Measurements from ENCODE around the gene MET.

- no peak for TF ChIP-seq BCL11A (IDR thresholded peaks at IDR 0.05; ENCODE audit: low read depth in 2 of 2, low read length in 2 of 2)
- TF ChIP-seq CTCF (IDR thresholded peaks at IDR 0.05; ENCODE audit: control extremely low read depth in 1 of 3, insufficient read depth in 1 of 3, low read depth in 1 of 3, low read length in 3 of 3): no peak
- TF ChIP-seq JUN (IDR thresholded peaks at IDR 0.05; ENCODE audit: low read depth, low read length): no peak
- no peak for TF ChIP-seq YY1 (IDR thresholded peaks at IDR 0.05; ENCODE audit: low read depth, low read length)
- no peak for TF ChIP-seq EZH2 (IDR thresholded peaks at IDR 0.05; ENCODE audit: low read depth, low read length, severe bottlenecking)
- no peak for TF ChIP-seq ZNF274 (IDR thresholded peaks at IDR 0.05; ENCODE audit: borderline replicate concordance, extremely low read depth, low read length)
- TF ChIP-seq TCF12 (IDR thresholded peaks at IDR 0.05; ENCODE audit: low read depth, low read length): no peak
- no peak for TF ChIP-seq CREB1 (IDR thresholded peaks at IDR 0.05)
- no peak for TF ChIP-seq CHD2 (IDR thresholded peaks at IDR 0.05; ENCODE audit: low read length)
- TF ChIP-seq RAD21 (IDR thresholded peaks at IDR 0.05 in 1 of 2, conservative IDR thresholded peaks at IDR 0.05 in 1 of 2; ENCODE audit: low read depth in 2 of 2, low read length in 2 of 2): no peak
Measured at GRCh38 chr7:116711790-116712189, 39.8 kb downstream of the MET start.
